ENCODE measurements around the gene CKAP5.

CKAP5 gene

GRCh38 chr11:46845740-46846509 lies at the start of gene CKAP5:
Gene CKAP5, minus strand, starts transcription at chr11:46846280. Its CDS starts 25,049 bp downstream, at chr11:46821231.
- peak; percentile 69 for DNase-seq

DNA sequence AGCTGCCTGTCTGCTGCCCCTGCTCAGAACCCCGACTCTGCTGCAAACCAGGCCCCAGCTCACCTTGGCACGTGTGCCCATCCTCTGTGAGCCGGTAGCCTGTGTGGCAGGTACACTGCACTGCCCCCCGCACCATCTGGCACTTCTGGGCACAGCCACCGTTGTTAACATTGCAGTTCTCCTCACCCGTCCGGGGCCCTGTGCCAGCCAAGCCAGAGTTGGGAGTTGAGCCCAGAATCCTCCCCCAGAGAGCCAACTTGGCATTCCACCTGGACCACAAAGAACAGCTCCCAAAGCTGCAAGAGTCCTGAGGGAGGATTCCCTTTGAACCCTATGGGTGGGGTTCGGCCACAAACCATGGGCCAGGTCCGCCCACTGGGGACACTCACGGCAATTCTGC lies 49.7 kb upstream of the CKAP5 start:
- no peak for DNase-seq

- no peak for DNase-seq
These were observed 48.9 kb upstream of the CKAP5 start for GRCh38 chr11:46894961-46895360.

DNA sequence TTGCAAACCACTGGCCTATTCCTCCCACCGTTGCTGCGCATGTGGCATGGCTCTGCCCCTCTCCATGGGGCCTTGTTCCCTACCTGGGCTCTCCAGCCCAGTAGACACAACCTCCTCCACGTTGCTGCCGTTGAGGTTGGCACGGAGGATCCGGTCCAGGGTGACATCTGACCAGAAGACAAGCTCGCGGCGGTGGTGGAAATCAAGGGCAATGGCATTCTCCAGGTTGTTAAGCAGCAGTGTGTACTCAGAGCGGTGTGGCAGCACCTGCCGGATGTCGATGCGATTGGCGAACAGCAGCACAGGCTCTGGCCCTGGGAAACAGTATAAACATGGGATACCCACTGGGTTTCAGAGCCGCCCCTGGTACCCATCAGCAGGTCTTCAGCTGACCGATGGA lies 48.4 kb upstream of the CKAP5 start:
- no peak for DNase-seq

DNA sequence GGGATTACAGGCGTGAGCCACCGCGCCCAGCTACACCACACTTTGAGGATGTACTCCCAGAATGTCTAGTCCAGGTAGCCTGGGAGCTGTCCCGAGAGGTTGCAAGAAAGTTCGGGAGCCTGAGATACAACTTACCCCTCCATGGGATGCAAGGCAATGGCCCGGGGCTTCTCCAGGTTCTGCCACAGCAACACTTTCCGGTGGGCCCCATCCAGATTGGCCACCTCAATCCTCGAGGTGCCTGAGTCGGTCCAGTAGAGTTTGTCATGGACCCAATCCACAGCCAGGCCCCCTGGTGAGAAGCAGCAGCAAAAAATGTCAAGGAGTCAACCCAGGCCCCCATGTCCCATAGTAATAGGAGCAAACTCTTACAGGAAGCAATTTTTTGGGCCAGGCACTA lies 46.8 kb upstream of the CKAP5 start:
- DNase-seq = no peak

DNA sequence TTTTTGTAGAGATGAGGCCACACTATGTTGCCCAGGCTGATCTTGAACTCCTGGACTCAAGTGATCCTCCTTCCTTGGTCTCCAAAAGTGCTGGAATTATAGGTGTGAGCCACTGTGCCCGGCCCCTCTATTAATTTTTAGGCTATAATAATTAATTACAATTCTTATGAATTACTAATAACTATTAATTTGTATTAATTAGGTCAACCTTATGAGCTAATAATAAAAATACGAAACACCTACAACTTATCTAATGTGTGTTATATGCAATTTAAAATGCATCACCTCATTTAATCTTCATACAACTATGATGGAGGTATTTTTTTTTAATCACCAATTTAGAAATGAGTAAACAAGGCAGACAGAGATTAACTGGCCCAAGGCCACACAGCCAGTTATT lies 46.0 kb upstream of the CKAP5 start:
- no peak for DNase-seq

DNA sequence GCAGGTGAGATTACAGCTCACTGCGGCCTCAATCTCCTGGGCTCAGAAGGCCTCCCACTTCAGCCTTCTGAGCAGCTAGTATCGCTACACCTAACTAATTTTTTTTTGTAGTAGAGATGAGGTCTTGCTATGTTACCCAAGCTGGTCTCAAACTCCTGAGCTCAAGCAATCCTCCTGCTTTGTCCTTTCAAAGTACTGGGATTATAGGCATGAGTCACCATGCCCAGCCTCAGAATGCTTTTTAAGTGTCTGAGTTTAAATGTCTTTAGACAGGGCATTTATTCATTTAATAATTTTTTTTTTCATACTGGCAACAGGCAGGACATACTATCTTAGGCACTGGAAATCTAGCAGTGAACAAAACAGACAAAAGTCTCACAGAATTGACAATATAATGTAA lies 44.6 kb upstream of the CKAP5 start:
- no peak for DNase-seq

DNA sequence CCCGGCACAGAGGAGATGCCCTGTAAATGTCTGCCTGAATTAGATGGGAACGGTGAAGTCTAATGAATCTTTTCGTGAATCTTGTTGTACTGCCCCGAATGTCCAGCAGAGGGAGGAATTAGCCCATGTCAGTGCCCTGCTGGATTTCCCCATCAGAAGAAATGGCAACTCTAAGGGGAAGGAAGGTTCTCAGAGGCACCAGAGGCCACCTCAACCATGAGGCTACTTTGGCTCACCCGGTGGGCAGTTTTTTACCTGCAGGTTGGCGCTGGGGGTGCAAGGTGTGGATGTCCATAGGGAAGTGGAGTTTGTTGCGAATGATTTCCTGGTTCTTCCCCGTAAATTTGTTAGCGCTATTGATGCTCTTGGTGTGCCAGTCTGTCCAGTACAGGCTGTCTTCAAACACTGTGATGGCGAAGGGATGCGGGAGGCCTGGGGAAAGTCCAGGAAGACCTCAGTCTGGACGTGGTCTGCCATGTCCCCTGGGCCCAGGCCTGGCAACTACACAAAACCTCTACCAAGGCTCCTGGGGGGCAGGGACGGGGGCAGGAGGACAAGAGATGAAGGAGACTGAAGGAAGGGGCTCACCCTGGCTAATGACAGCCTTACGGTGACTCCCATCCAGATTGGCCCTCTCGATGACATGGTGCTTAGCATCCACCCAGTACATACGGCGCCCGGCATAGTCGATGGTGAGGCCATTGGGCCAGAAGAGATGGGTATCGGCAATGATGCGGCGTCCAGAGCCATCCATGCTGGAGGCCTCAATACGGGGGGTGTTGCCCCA lies 43.8 kb upstream of the CKAP5 start:
- DNase-seq = peak; percentile 9

DNA sequence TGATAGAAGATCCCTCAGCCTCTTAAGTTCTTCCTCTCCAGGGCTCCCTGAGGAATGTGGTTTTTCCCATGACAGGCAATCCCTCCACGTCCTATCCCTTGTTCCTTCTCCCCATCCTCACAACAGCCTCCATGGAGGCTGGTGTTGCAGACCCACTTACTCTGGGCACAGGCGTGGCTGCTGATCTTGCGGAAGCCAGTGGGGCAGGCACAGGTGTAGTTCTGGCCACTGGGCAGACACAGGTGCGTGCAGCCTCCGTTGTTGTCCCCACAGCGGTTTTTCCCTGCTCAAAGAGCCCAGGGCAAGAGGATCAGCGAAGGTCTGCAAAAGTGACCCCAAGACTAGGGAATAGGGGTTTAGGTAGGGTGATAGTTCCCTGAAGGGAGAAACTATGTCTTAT lies 43.2 kb upstream of the CKAP5 start:
- no peak for DNase-seq

DNA sequence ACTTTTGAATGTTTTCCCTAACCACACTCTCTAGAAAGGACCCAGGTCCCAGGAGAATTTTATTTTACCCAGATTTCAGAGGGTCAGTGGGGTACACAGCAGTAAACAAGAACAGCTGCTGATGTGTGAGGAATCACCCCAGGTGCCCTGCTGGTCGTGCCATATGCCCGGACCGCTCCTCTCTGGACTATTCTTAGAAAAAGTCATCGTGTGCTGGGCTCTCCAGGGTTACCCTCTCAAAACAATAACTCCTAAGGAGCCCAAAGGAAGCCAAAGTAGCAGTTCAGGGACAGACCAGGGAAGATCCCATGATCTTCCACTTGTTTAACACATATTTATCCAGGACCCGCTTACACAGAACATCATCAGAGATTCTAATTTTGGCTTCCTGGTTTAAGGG lies 42.6 kb upstream of the CKAP5 start:
- no peak for DNase-seq

DNA sequence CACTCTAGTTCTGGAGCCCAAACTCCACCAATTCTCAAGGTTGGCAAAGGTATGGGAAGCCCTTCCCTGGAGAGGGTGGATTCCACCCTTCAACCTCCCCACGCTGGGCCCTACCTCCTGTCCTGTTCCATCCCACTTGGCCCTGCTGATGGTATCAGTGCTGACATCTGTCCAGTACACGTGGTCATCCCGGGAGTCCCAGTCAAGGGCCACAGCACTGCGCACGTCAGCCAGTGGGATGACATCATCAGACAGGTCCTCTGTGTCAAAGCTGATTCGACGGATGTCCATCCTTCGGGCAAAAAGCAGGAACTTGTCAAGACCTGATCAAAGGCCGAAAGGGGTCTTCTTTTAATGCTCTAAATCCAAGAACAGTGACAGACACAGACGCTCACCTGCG lies 40.1 kb upstream of the CKAP5 start:
- DNase-seq = no peak

GRCh38 chr11:46879056-46879585 lies 33.0 kb upstream of the CKAP5 start:
- DNase-seq = no peak

DNA sequence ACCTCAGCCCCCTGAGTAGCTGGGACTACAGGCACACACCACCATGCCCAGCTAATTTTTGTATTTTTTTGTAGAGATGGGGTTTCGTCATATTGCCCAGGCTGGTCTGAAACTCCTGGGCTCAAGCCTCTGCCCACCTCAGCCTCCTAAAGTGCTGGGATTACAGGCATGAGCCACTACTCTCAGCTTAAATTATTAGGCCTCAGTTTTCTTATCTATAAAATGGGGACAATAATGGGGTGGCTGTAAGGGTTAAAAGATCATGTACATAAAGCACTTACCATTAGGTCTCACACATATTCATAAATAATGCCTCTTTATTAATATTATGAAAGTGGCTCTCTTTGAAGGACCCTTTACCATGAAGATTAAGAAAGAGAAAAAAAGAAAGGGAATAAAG lies 31.5 kb upstream of the CKAP5 start:
- DNase-seq = no peak

DNA sequence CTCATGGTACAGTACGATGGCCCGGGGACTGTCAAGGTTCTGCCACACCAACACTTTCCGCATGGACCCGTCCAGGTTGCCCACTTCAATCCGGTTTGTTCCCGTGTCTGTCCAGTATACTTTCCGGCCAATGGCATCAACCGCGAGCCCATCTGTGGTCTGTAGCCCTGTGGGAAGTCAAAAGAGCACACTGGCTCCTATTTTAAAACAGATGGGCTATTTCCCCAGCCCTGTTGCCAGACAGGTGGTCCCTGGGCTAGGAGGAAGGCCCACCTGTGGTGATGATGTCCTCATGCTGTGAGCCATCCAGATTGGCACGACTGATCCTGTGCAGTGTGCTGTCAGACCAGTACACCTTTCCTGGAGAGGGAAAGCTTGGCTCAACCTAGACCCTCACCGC lies 30.4 kb upstream of the CKAP5 start:
- no peak for DNase-seq

GRCh38 chr11:46874586-46874985 lies 28.5 kb upstream of the CKAP5 start:
- DNase-seq = no peak

DNA sequence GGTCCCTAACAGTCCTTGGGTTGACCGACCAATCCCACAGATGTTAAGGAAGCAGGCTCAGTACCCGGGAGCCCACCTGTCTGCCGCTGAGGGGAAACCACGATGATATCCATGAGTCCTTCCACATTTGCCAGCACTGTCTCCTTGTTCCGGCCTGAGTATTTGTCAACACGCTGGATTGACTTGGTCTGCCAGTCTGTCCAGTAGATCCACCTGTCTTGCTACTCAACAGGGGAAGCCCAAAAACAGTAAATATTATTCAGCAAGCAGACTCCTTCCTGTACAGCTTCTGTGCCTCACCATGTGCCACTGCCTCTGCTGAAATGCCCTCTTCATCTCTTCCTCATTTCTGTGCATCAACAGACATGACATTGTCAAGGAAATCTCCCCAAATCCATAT lies 22.8 kb upstream of the CKAP5 start:
- DNase-seq = no peak

DNA sequence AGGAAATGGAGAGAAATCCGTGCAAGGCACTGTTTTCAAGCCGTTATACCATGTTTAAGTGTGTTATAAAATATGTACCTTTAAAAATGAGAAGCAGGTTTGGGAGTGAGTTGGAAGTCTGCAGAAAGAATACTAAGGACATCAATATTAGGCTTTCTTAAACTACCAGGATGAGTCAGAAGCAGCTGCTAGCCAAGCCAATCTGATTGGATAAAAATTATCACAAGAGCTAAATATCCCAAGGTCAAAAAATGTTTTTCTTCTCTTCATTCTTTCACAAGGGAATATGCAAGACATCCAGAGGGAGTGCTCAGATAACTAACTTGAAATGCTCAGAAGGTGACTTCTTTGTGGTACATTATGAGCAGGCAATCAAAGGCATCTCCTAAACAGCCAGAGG lies 19.3 kb upstream of the CKAP5 start:
- DNase-seq = no peak

DNA sequence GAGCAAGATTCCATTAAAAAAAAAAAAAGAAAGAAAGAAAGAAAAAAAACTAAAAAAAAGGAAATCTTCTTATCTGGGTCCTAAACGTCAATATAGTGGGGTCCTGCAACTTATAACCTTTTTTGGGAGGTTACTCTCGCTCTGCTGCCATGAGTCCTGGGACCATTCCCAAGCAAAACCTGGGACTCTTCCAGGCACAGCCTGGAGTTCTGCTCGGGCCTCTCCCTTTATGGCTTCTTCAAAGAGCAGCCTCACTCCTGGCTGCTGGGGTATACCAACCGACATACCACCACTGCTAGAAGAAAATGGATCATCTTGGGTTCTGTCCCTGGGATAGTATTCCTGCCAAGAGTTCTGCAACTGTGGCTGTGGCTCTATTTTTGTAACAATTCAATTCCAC lies 14.1 kb upstream of the CKAP5 start:
- DNase-seq = no peak

- DNase-seq = no peak
These were observed 13.0 kb upstream of the CKAP5 start for GRCh38 chr11:46858920-46859546.

DNA sequence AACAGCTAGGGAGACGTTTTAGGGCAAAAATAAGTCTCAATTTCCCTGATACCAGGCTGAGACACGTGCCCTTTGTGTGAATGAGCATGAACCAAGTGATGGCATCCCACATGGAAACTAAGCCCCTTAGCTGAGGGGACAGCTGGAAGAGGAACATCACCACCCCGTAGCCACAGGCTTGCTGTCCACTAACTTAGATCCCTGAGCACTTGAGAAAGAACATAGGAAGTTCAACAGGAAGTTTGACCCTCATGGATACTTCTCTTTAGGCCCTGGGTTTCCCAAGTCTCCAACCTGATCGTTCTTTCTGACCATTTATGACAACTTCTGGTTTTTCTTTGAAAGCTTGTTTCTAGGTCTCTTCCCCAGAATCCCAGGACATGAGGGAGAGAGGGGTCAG lies 11.6 kb upstream of the CKAP5 start:
- DNase-seq = no peak

GRCh38 chr11:46856605-46857343 lies 10.7 kb upstream of the CKAP5 start:
- no peak for DNase-seq

DNA sequence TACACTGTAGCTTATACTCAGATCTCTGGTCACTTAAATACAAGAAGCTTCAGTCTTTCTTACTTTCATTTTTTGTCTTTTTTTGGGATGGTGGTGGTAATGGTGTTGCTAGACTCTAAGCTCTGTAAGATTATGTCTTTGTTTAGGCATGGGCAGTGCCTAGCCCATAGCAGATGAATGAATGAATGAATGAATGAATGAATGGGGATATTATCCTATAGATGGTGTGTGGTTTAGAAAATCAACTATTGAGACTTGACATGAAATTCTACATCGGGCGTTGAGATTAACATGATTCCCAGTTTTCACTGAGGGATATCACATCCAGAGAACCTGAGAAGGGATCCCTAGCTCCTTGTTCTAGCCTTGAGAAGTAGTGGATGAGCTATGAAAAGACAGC lies 9.8 kb upstream of the CKAP5 start:
- no peak for DNase-seq

DNA sequence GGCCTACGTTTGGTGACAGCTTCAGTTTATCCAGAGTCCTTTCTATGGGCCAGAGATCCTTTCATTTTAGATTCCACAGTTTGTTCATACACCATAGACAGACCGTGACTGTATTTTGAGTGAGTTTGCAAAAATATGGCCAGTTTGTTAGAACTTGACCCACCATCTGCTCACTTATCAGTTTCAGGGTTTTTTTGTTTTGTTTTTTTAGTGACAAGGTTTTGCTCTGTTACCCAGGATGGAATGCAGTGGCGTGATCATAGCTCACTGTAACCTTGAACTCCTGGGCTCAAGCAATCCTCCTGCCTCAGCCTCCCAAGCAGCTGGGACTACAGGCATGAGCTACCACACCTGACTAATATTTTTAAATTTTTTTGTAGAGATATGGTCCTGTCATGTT lies 9.1 kb upstream of the CKAP5 start:
- DNase-seq = no peak
